ENCODE data around the gene NAA40.

The NAA40 gene

GRCh38 chr11:63918507-63919191 lies 20.2 kb upstream of the NAA40 start:
- Histone ChIP-seq H3K79me1 (replicated peaks; ENCODE audit: low read length, poor library complexity, severe bottlenecking) (no peaks in the 10 kb centered on the region), H3K9ac (ENCODE audit: low read length) (peak overlapping the region; percentile 73), H2BK5ac (ENCODE audit: low read depth, low read length, poor library complexity, severe bottlenecking) (peak overlapping the region; percentile 8), H3K18ac (ENCODE audit: low read depth in 1 of 2, low read length in 2 of 2) (peak overlapping the region; percentile 87 to 93), H3K4me3 (ENCODE audit: insufficient read depth in 1 of 2, low read depth in 1 of 2, low read length in 2 of 2) (peak overlapping the region in 1 of 2 experiments; percentile 69), H3K27ac (ENCODE audit: low read length, poor library complexity, severe bottlenecking) (peak overlapping the region; percentile 59), H3K4me2 (ENCODE audit: low read length, poor library complexity, severe bottlenecking) (peak overlapping the region; percentile 90), H3K14ac (ENCODE audit: low read length in 2 of 2) (peak overlapping the region in 1 of 2 experiments; percentile 75), H2BK15ac (ENCODE audit: low read depth, poor library complexity, severe bottlenecking) (peak overlapping the region; percentile 75), H4K91ac (ENCODE audit: low read length) (peak overlapping the region; percentile 96), H3K4ac (ENCODE audit: low read depth in 1 of 2, low read length in 2 of 2) (peak overlapping the region; percentile 79 to 84), H2AK5ac (ENCODE audit: low read length, severe bottlenecking) (peak overlapping the region; percentile 4), H2BK120ac (ENCODE audit: low read depth, low read length) (peak overlapping the region; percentile 58), H3K23ac (ENCODE audit: low read length in 2 of 2) (no peak overlapping the region), H3K9me3 (ENCODE audit: control insufficient read depth, low read length) (no peaks in the 10 kb centered on the region), H3K27me3 (ENCODE audit: control insufficient read depth in 1 of 2, insufficient read depth in 1 of 2, low read length in 2 of 2) (peaks cover 10 to 21% of the 10 kb centered on the region in 2 experiments), H4K8ac (ENCODE audit: low read length) (peak overlapping the region; percentile 98), H3K36me3 (ENCODE audit: control insufficient read depth in 1 of 2, insufficient read depth in 2 of 2, low read depth in 1 of 2, low read length in 2 of 2) (peaks cover 0 to 15% of the 10 kb centered on the region in 2 experiments), H2AFZ (ENCODE audit: low read depth, low read length) (no peak overlapping the region), H3K4me1 (ENCODE audit: control insufficient read depth, insufficient read depth, low read depth, low read length) (peaks cover 55% of the 10 kb centered on the region), H2BK12ac (ENCODE audit: low read length in 2 of 2) (peak overlapping the region; percentile 14 to 72)
- DNase-seq, result peak; percentile 58
- 39% methylated on average over 5 of the region's 9 CpGs for WGBS

GRCh38 chr11:63919267-63920125 lies 19.3 kb upstream of the NAA40 start:
- Histone ChIP-seq H3K79me1 (replicated peaks; ENCODE audit: low read length, poor library complexity, severe bottlenecking) (no peaks in the 10 kb centered on the region), H3K23ac (ENCODE audit: low read length in 2 of 2) (no peak overlapping the region), H3K36me3 (ENCODE audit: control insufficient read depth in 1 of 2, insufficient read depth in 2 of 2, low read depth in 1 of 2, low read length in 2 of 2) (peaks cover 0 to 7% of the 10 kb centered on the region in 2 experiments), H3K18ac (ENCODE audit: low read depth in 1 of 2, low read length in 2 of 2) (peak overlapping the region; percentile 87 to 93), H2BK15ac (ENCODE audit: low read depth, poor library complexity, severe bottlenecking) (peak overlapping the region; percentile 96), H2AFZ (ENCODE audit: low read depth, low read length) (peak overlapping the region; percentile 65), H3K4ac (ENCODE audit: low read depth in 1 of 2, low read length in 2 of 2) (peak overlapping the region; percentile 66 to 75), H3K9me3 (ENCODE audit: control insufficient read depth, low read length) (no peaks in the 10 kb centered on the region), H2BK12ac (ENCODE audit: low read length in 2 of 2) (peak overlapping the region; percentile 28 to 72), H2BK120ac (ENCODE audit: low read depth, low read length) (peak overlapping the region; percentile 44), H3K4me1 (ENCODE audit: control insufficient read depth, insufficient read depth, low read depth, low read length) (peaks cover 55% of the 10 kb centered on the region), H3K27ac (ENCODE audit: low read length, poor library complexity, severe bottlenecking) (peak overlapping the region; percentile 59), H3K4me2 (ENCODE audit: low read length, poor library complexity, severe bottlenecking) (peak overlapping the region; percentile 48), H2BK5ac (ENCODE audit: low read depth, low read length, poor library complexity, severe bottlenecking) (no peak overlapping the region), H3K9ac (ENCODE audit: low read length) (peak overlapping the region; percentile 73), H4K91ac (ENCODE audit: low read length) (peak overlapping the region; percentile 96), H2AK5ac (ENCODE audit: low read length, severe bottlenecking) (peak overlapping the region; percentile 78), H3K4me3 (ENCODE audit: insufficient read depth in 1 of 2, low read depth in 1 of 2, low read length in 2 of 2) (peak overlapping the region in 1 of 2 experiments; percentile 55), H3K27me3 (ENCODE audit: control insufficient read depth in 1 of 2, insufficient read depth in 1 of 2, low read length in 2 of 2) (peaks cover 10 to 22% of the 10 kb centered on the region in 2 experiments), H3K14ac (ENCODE audit: low read length in 2 of 2) (peak overlapping the region in 1 of 2 experiments; percentile 9), H4K8ac (ENCODE audit: low read length) (peak overlapping the region; percentile 98)
- peak; percentile 49 for DNase-seq
- WGBS, result 22% methylated on average over 27 of the region's 41 CpGs

GRCh38 chr11:63920126-63920938 lies 18.5 kb upstream of the NAA40 start:
- Histone ChIP-seq H3K4me2 (ENCODE audit: low read length, poor library complexity, severe bottlenecking) (peak overlapping the region; percentile 48), H3K79me1 (replicated peaks; ENCODE audit: low read length, poor library complexity, severe bottlenecking) (no peaks in the 10 kb centered on the region), H3K23ac (ENCODE audit: low read length in 2 of 2) (no peak overlapping the region), H2AK5ac (ENCODE audit: low read length, severe bottlenecking) (peak overlapping the region; percentile 78), H2BK5ac (ENCODE audit: low read depth, low read length, poor library complexity, severe bottlenecking) (no peak overlapping the region), H2BK120ac (ENCODE audit: low read depth, low read length) (peak overlapping the region; percentile 44), H3K36me3 (ENCODE audit: control insufficient read depth in 1 of 2, insufficient read depth in 2 of 2, low read depth in 1 of 2, low read length in 2 of 2) (no peaks in the 10 kb centered on the region), H3K27me3 (ENCODE audit: control insufficient read depth in 1 of 2, insufficient read depth in 1 of 2, low read length in 2 of 2) (peaks cover 10 to 25% of the 10 kb centered on the region in 2 experiments), H3K9ac (ENCODE audit: low read length) (peak overlapping the region; percentile 73), H3K9me3 (ENCODE audit: control insufficient read depth, low read length) (no peaks in the 10 kb centered on the region), H3K27ac (ENCODE audit: low read length, poor library complexity, severe bottlenecking) (peak overlapping the region; percentile 14), H3K14ac (ENCODE audit: low read length in 2 of 2) (peak overlapping the region in 1 of 2 experiments; percentile 9), H2BK15ac (ENCODE audit: low read depth, poor library complexity, severe bottlenecking) (peak overlapping the region; percentile 44), H4K91ac (ENCODE audit: low read length) (peak overlapping the region; percentile 96), H3K4me3 (ENCODE audit: insufficient read depth in 1 of 2, low read depth in 1 of 2, low read length in 2 of 2) (no peak overlapping the region), H4K8ac (ENCODE audit: low read length) (peak overlapping the region; percentile 98), H3K4me1 (ENCODE audit: control insufficient read depth, insufficient read depth, low read depth, low read length) (peaks cover 51% of the 10 kb centered on the region), H2BK12ac (ENCODE audit: low read length in 2 of 2) (peak overlapping the region; percentile 20 to 57), H3K4ac (ENCODE audit: low read depth in 1 of 2, low read length in 2 of 2) (peak overlapping the region; percentile 22 to 75), H3K18ac (ENCODE audit: low read depth in 1 of 2, low read length in 2 of 2) (peak overlapping the region; percentile 82 to 87), H2AFZ (ENCODE audit: low read depth, low read length) (peak overlapping the region; percentile 24)
- DNase-seq, result no peak
- 42% methylated on average over 21 of the region's 22 CpGs for WGBS

Measured in mesenchymal stem cell (in vitro differentiated cells and primary cell).